Kidney epithelial cell (primary cell): ENCODE results near the gene IGF2R. TPM values are rescaled to one million over a fixed set of nuclear protein-coding genes. Genes with fewer than 3 reads are reported as not detected.

Experiments
- DNase-seq: peaks from one replicate; pipeline ENCODE4 v3.0.0-alpha.2; 2010; ENCODE audit warnings: low read depth
- H3K27me3 ChIP-seq: 2 replicates; pipeline ENCODE4 v1.6.0; 2011; ENCODE audit warnings: low read length; ENCODE audit not compliant: control insufficient read depth, insufficient read depth
- H3K36me3 ChIP-seq: 2 replicates; pipeline ENCODE4 v1.5.1; 2011; ENCODE audit warnings: low read length; ENCODE audit not compliant: control insufficient read depth, insufficient read depth
- H3K4me3 ChIP-seq: 2 replicates; pipeline ENCODE4 v1.5.1; 2011; ENCODE audit warnings: low read depth, mild to moderate bottlenecking, control low read depth, low read length
- CTCF ChIP-seq: IDR thresholded peaks from 2 replicates; pipeline ENCODE4 v1.5.1; 2011; ENCODE audit warnings: mild to moderate bottlenecking, moderate library complexity, low read length, control low read depth, inconsistent platforms; ENCODE audit not compliant: insufficient read depth, poor library complexity, severe bottlenecking
- total RNA-seq: library from RNA; depleted of rRNA; stranded (reverse); fragments of >200 nt; gene quantifications from 2 replicates; pipeline ENCODE4 v1.2.3, GENCODE V29; 2015

Gene IGF2R
- total RNA-seq, 1 donor from 2014 or later, result 251 TPM

- Histone ChIP-seq H3K36me3 (no peaks in the 10 kb centered on the region), H3K4me3 (no peak overlapping the region), H3K27me3 (no peaks in the 10 kb centered on the region)
- DNase-seq, result no peak
- no peak for TF ChIP-seq CTCF
Measured at GRCh38 chr6:160156842-160157241, 188.0 kb downstream of the IGF2R start.

GRCh38 chr6:160160450-160160849 is 191.6 kb downstream of the IGF2R start:
- DNase-seq, result no peak
- no peak overlapping the region for H3K4me3 ChIP-seq
- no peaks in the 10 kb centered on the region for H3K27me3 ChIP-seq
- H3K36me3 ChIP-seq, result no peaks in the 10 kb centered on the region
- TF ChIP-seq CTCF, result no peak

Other genes with a start within 250 kb of the IGF2R start
- 86.9 and 88.3 TPM in 2 replicates for gene WTAP, start 241.6 kb upstream of the IGF2R start, total RNA-seq
- gene ACAT2, start 207.0 kb upstream of the IGF2R start, total RNA-seq, result 26.6 and 34.1 TPM in 2 replicates
- 209 and 213 TPM in 2 replicates for gene TCP1, start 179.5 kb upstream of the IGF2R start, total RNA-seq
- 82.7 and 98.9 TPM in 2 replicates for gene MRPL18, start 178.6 kb upstream of the IGF2R start, total RNA-seq
- gene PNLDC1, start 168.8 kb upstream of the IGF2R start, total RNA-seq, result not detected in 2 replicates
- not detected in 2 replicates for gene MAS1, start 78.1 kb upstream of the IGF2R start, total RNA-seq
- gene SLC22A1, start 152.7 kb downstream of the IGF2R start, total RNA-seq, result 0.14 and 1.3 TPM in 2 replicates